ENCODE measurements around the gene BAIAP3. TPM values are rescaled to one million over a fixed set of nuclear protein-coding genes. Genes with fewer than 3 reads are reported as not detected.

Gene BAIAP3
- total and polyA plus RNA-seq, 2 of the 8 experiments (the other 6 are each of a cell fraction or from before 2014, with no cell fraction given), result 2.9 to 6.8 TPM

DNA sequence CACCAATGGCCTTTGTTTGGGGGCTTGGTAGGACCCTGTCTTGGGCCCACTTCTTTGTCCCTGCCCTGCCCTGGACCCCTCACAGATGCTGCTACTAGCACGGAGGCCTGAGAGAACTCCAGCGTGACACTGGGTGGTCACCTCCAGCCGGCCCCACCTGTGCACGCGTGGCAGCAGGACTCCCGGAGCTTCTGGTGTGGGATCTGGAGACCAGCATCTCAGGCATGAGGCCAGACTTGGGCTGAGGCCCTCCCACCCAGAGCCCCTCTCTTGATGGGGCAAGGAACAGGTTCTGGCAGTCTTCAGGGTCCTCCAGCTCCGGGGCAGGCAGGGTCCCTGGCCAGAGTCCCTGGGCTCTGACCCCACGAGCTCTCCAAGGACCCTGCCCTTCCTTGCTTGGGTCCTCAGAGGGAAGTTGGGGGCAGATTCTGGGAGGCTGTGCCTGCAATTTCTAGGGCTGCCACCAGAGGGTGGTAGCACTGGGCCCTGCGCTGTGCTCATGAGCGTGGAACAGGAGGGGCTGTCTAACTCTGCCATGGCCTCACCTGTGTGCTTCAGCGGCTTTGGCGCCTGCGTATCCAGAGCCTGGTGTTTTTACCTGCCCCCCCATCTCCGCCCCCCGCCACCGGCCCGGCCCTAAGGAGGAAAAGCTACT lies 3.1 kb upstream of the BAIAP3 start:
- peak in 1 of 2 experiments; percentile 89 for DNase-seq (ENCODE audit: low read depth in 1 of 2, low spot score in 2 of 2)
- CTCF ChIA-PET (ENCODE audit: partially characterized antibody), result interaction anchor here (0.6 to 4.5 kb wide), 24 partner anchors 8 to 1851 kb away, joined by 3 to 52 read pairs (median 4); partner anchors contain the start of genes MRPS34 and UNKL
- no peak overlapping the region for H3K18ac ChIP-seq (ENCODE audit: extremely low read depth, low read length)
- no peak for TF ChIP-seq KDM4A (IDR thresholded peaks at IDR 0.05; ENCODE audit: low read depth, low read length, severe bottlenecking)
- TF ChIP-seq BCL11A (IDR thresholded peaks at IDR 0.05; ENCODE audit: low read depth in 2 of 2, low read length in 2 of 2), result no peak
- TF ChIP-seq, protein P1, sequence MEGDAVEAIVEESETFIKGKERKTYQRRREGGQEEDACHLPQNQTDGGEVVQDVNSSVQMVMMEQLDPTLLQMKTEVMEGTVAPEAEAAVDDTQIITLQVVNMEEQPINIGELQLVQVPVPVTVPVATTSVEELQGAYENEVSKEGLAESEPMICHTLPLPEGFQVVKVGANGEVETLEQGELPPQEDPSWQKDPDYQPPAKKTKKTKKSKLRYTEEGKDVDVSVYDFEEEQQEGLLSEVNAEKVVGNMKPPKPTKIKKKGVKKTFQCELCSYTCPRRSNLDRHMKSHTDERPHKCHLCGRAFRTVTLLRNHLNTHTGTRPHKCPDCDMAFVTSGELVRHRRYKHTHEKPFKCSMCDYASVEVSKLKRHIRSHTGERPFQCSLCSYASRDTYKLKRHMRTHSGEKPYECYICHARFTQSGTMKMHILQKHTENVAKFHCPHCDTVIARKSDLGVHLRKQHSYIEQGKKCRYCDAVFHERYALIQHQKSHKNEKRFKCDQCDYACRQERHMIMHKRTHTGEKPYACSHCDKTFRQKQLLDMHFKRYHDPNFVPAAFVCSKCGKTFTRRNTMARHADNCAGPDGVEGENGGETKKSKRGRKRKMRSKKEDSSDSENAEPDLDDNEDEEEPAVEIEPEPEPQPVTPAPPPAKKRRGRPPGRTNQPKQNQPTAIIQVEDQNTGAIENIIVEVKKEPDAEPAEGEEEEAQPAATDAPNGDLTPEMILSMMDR (IDR thresholded peaks at IDR 0.05; ENCODE audit: control extremely low read depth in 1 of 3, insufficient read depth in 1 of 3, low read depth in 1 of 3, low read length in 3 of 3), result peak; percentile 77 to 92 (median 91)
- TF ChIP-seq KDM1A (IDR thresholded peaks at IDR 0.05; ENCODE audit: borderline replicate concordance, low read length), result no peak
- TF ChIP-seq TAF1 (IDR thresholded peaks at IDR 0.05; ENCODE audit: low read depth, low read length), result no peak
- TF ChIP-seq RXRA (IDR thresholded peaks at IDR 0.05; ENCODE audit: insufficient read depth, low read depth, low read length), result no peak
- TF ChIP-seq EGR1 (IDR thresholded peaks at IDR 0.05; ENCODE audit: borderline replicate concordance, low read depth, low read length), result no peak
- TF ChIP-seq RAD21 (IDR thresholded peaks at IDR 0.05 in 1 of 2, conservative IDR thresholded peaks at IDR 0.05 in 1 of 2; ENCODE audit: low read depth in 2 of 2, low read length in 2 of 2), result peak; percentile 50 to 54
- TF ChIP-seq CREB1 (IDR thresholded peaks at IDR 0.05), result no peak

More for the DNA sequence above, 3.1 kb upstream of the BAIAP3 start:
- Histone ChIP-seq H3K9me3 (ENCODE audit: insufficient read depth in 2 of 2, low read depth in 1 of 2, low read length in 1 of 2) (peaks cover 5 to 8% of the 10 kb centered on the region in 2 experiments; a peak in 2 of 4 replicates), H3K79me1 (ENCODE audit: low read depth, low read length) (no peaks in the 10 kb centered on the region), H3K9ac (replicated peaks in 1 of 4; ENCODE audit: extremely low read depth in 1 of 4, low read depth in 3 of 4, low read length in 3 of 4) (no peak overlapping the region), H3K56ac (replicated peaks; ENCODE audit: insufficient read length, low read depth, low read length) (no peak overlapping the region), H4K8ac (ENCODE audit: extremely low read depth, insufficient read depth, low read length) (peak overlapping the region; percentile 51; the same call in 1 of the 2 replicates), H2BK12ac (ENCODE audit: low read depth, low read length) (no peak overlapping the region; the same call in 1 of the 2 replicates), H4K91ac (replicated peaks; ENCODE audit: insufficient read length, low read length) (no peak overlapping the region), H2BK5ac (ENCODE audit: low read depth, low read length) (0 out of 2 replicates have a peak overlapping the region, but pooled peaks have one; percentile 83), H2BK20ac (ENCODE audit: low read length) (no peak overlapping the region), H3K4me1 (replicated peaks in 1 of 4; ENCODE audit: control insufficient read depth in 3 of 4, insufficient read depth in 4 of 4, low read length in 3 of 4) (peaks cover 0 to 15% (median 13%) of the 10 kb centered on the region in 4 experiments; a peak in 4 of 7 replicates), H3K23me2 (ENCODE audit: low read depth, low read length) (peaks cover 13% of the 10 kb centered on the region; the same call in 1 of the 2 replicates), H3K4me2 (ENCODE audit: insufficient read depth in 1 of 2, low read depth in 2 of 2, low read length in 2 of 2) (no peak overlapping the region), H3K14ac (ENCODE audit: insufficient read length) (no peak overlapping the region), H3K4me3 (ENCODE audit: extremely low read depth in 1 of 4, insufficient read depth in 2 of 4, low read depth in 3 of 4, low read length in 4 of 4) (no peak overlapping the region), H3K79me2 (ENCODE audit: control insufficient read depth in 1 of 2, insufficient read depth in 2 of 2, low read length in 2 of 2) (no peaks in the 10 kb centered on the region), H2AK5ac (ENCODE audit: low read depth, low read length) (no peak overlapping the region), H3K23ac (ENCODE audit: insufficient read length) (no peak overlapping the region), H3K36me3 (ENCODE audit: control insufficient read depth in 2 of 4, insufficient read depth in 4 of 4, low read length in 3 of 4) (no peaks in the 10 kb centered on the region), H3K4ac (replicated peaks; ENCODE audit: insufficient read length, low read depth, low read length) (no peak overlapping the region), H4K5ac (ENCODE audit: insufficient read length, low read depth, low read length) (no peak overlapping the region), H4K20me1 (replicated peaks in 1 of 2; ENCODE audit: control insufficient read depth in 1 of 2, insufficient read depth in 2 of 2, low read length in 2 of 2) (peaks cover 3 to 8% of the 10 kb centered on the region in 2 experiments), H3K27me3 (replicated peaks in 1 of 4; ENCODE audit: control insufficient read depth in 3 of 4, extremely low read depth in 1 of 4, insufficient read depth in 3 of 4, low read length in 3 of 4) (peaks cover 16 to 37% (median 29%) of the 10 kb centered on the region in 4 experiments), H3K27ac (ENCODE audit: low read depth, low read length) (no peak overlapping the region), H2AFZ (ENCODE audit: low read length) (no peak overlapping the region), H2BK15ac (ENCODE audit: low read length) (no peak overlapping the region), H2BK120ac (replicated peaks; ENCODE audit: low read depth, low read length) (no peak overlapping the region)
- 81% methylated on average over 12 of the region's 17 CpGs; no CpG with 5 or more reads in 1 of the 2 experiments for WGBS, 2 experiments (ENCODE audit: extremely low coverage in 1 of 2, insufficient coverage in 1 of 2, insufficient read length in 1 of 2, insufficient replicate concordance in 2 of 2, low coverage in 1 of 2, low lambda C conversion rate in 2 of 2, missing lambda C conversion rate in 1 of 2)
- POLR2A ChIA-PET (ENCODE audit: partially characterized antibody), result interaction anchor here (0.9 to 3.2 kb wide), 6 partner anchors 10 to 49 kb away, joined by 3 to 29 read pairs (median 4); partner anchors contain the start of gene UBE2I
- no peak for FAIRE-seq
